Renal cortex interstitium (tissue), 11 donors: ENCODE measurements around the gene GPC5. TPM values are rescaled to one million over a fixed set of nuclear protein-coding genes. Genes with fewer than 3 reads are reported as not detected.
"Not testable (repeated sequence)": the region's sequence is repeated elsewhere in the genome, so short reads cannot be mapped to it uniquely, and the experiment has no call there.

ENCODE experiments used
- DNase-seq, 11 donors: peaks; one replicate each; pipeline ENCODE4 v3.0.0-alpha.2; 2013; ENCODE audit warnings: low read depth in 9 of 11, low spot score in 4 of 11; ENCODE audit errors: extremely low read depth in 1 of 11
- polyA plus RNA-seq, 3 donors: library from polyadenylated mRNA; unstranded; fragments of 120-200 nt; gene quantifications; one replicate each; pipeline ENCODE4 v1.2.1, GENCODE V29; 2013; ENCODE audit not compliant: insufficient read length in 3 of 3

The GPC5 gene
- polyA plus RNA-seq, 3 donors: 3.5 to 4.5 (median 4.4) TPM

GRCh38 chr13:92224052-92224821 lies 825.8 kb downstream of the GPC5 start:
- DNase-seq: no peak

GRCh38 chr13:92224825-92225224 lies 826.4 kb downstream of the GPC5 start:
- DNase-seq: no peak

DNA sequence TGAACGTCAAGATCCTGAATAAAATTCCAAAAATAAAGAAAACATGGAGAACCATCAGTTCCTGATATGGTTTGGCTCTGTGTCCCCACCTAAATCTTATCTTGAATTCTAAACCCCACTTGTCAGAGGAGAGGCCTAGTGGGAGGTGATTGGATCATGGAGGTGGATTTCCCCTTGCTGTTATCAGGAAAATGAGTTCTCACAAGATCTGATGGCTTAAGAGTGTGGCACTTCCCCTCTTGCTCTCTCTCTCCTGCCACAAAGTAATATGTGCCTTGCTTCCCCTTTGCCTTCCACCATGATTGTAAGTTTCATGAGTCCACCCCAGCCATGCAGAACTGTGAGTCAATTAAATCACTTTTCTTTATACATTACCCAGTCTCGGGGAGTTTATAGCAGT lies 827.4 kb downstream of the GPC5 start:
- no peak for DNase-seq

GRCh38 chr13:92232871-92233270 lies 834.5 kb downstream of the GPC5 start:
- no peak for DNase-seq

DNA sequence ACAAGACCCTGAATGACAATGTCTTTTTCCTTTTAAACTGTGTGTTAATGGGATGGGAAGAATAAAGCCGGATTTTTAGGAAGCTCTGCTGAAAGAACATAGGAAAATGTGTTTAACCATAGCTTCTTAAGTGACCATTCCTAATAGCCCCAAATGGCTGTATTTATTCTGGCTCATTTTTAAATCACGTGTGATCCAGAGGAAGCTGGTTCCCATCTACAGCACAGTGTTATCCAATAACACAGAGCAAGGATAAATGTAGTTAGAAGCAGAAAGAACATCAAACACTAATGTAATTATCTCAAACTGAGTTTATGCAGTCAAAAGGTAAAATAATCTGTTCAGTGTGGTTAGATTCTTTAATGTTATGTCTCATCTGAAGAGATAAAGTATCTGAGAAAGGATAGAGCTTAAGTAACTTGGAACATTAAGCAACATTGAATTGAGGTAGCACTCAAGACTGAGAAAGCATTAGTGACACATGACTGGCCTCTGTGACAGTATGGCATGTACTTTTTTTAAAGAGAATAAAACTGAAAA lies 853.3 kb downstream of the GPC5 start:
- peak in 2 of 11 donors; percentile 4 to 20 for DNase-seq

DNA sequence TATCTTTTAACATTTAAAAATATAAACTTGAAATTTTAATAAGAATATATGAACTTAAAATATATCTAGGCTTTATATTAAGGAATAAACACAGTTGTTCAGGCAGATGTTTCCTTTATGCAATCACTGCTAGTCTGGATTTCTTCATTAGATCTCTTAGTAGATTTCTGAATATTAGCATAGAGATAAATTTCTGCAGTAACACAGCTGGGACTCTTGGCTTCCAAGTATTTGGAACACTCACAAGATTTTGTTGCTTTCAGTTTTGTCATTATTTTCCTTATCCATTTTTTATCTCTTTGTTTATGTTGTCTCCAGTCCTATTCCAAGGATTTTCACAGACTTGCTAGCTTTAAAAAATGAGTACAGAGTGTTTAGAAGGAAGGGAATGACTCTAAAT lies 857.1 kb downstream of the GPC5 start:
- DNase-seq: peak in 1 of 11 donors; percentile 29

GRCh38 chr13:92256211-92256610 lies 857.8 kb downstream of the GPC5 start:
- DNase-seq: no peak

DNA sequence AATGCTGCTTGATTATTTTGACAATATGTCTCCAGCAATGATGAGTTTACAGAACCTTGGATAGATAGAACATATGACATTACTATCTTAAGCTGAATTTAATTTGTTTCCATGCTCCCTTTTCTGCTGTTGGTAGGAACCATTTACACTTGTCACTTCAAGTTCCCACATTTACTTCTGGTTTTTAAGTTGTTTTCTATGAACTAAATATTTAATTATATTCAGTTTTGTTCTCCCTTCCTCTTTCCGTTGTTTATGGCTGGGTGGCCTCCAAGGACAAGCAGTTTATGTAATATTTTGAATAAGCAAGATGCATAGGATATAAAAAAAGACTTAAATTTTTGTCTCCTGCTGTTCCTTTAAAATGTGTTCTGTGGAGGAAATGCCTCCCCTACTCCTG lies 860.6 kb downstream of the GPC5 start:
- DNase-seq: no peak

GRCh38 chr13:92259523-92259922 lies 861.1 kb downstream of the GPC5 start:
- no peak for DNase-seq

GRCh38 chr13:92260363-92260762 lies 861.9 kb downstream of the GPC5 start:
- no peak for DNase-seq

DNA sequence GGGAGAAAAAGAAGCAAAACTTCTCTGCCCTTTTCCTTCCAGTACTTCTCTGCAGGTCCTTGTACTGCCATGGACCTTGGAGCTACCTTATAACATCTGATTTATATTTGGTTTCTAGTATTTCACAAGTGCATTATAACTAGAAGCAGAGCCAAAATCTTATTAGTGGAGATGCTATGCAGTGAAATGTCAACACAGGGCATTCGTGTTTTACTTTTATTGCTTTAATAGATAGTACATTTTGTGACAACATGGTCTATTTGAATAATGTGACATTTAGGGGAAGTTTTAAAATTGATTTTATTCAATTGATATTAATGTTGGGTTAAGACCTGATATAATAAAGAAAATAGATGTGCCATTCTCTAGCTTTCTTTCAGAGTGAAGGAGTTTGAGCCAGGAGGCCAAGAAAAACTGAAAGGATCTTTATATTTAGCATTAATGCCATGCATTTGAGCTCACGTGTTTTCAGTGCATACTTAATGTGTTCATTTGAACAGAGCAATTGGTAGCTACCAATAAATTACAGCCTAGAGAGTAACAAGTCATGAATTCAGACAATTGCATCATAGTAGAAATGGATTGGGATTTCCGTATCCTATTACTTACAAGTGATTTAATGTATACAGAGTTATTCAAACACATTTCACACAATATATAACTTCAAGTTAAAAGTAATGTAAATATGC lies 863.8 kb downstream of the GPC5 start:
- no peak for DNase-seq

DNA sequence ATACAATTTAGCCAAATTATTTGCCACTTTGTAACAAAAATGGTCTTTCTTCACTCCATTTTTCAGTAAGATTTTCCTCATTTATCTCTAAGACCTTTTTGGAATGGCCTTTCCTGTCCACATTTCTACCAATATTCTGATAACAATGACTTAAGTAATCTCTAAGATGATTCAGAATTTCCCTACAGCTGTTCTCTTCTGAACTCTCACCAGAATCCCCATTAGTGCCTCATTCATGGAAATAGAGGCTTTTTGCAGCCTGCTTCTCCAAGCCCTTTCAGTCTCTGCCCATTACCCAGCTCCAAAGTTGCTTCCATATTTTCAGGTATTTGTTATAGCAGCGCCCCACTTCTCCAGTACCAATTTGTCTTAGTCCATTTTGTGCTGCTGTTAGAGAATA lies 867.0 kb downstream of the GPC5 start:
- no peak for DNase-seq

- DNase-seq: no peak
Observed at GRCh38 chr13:92270990-92271389, 872.6 kb downstream of the GPC5 start.

GRCh38 chr13:92272177-92272576 lies 873.8 kb downstream of the GPC5 start:
- no peak for DNase-seq

GRCh38 chr13:92280986-92281385 lies 882.6 kb downstream of the GPC5 start:
- DNase-seq: not testable (repeated sequence)

DNA sequence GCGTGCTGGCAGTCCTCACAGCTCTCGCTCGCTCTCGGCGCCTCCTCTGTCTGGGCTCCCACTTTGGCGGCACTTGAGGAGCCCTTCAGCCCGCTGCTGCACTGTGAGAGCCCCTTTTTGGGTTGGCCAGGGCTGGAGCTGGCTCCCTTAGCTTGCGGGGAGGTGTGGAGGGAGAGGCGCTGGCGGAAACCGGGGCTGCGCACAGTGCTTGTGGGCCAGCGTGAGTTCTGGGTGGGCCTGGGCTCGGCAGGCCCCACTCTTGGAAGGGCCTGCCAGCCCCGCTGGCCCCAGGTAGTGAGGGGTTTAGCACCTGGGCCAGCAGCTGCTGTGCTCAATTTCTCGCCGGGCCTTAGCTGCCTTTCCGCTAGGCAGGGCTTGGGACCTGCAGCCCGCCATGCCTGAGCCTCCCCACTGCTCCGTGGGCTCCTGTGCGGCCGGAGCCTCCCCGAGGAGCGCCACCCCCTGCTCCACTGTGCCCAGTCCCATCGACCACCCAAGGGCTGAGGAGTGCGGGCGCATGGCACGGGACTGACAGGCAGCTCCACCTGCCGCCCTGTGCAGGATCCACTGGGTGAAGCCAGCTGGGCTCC lies 892.4 kb downstream of the GPC5 start:
- not testable (repeated sequence) for DNase-seq

GRCh38 chr13:92294533-92294932 lies 896.1 kb downstream of the GPC5 start:
- DNase-seq: not testable (repeated sequence)

GRCh38 chr13:92296154-92296671 lies 897.8 kb downstream of the GPC5 start:
- not testable (repeated sequence) for DNase-seq

GRCh38 chr13:92297971-92298942 lies 899.8 kb downstream of the GPC5 start:
- no peak for DNase-seq
